Neural progenitor cell (in vitro differentiated cells): Measurements from ENCODE around the gene SLC7A9. TPM values are rescaled to one million over a fixed set of nuclear protein-coding genes. Genes with fewer than 3 reads are reported as not detected.

Source experiments
- DNase-seq: peaks from one replicate; pipeline ENCODE4 v3.0.0-alpha.2; 2016; ENCODE audit warnings: low spot score
- H2AFZ ChIP-seq: fragments of 200-600 bp; sonication (generic); replicated peaks from 2 replicates; pipeline ENCODE4 v1.6.1; 2016; ENCODE audit warnings: antibody characterized with exemption
- H3F3A ChIP-seq: fragments of 200-600 bp; sonication (generic); 2 replicates; pipeline ENCODE4 v1.6.1; 2016; ENCODE audit warnings: antibody characterized with exemption, low read depth
- H3K27ac ChIP-seq: fragments of 200-600 bp; sonication (generic); 2 replicates; pipeline ENCODE4 v1.5.1; 2016; ENCODE audit warnings: mild to moderate bottlenecking
- H3K27me3 ChIP-seq: fragments of 200-600 bp; sonication (generic); 2 replicates; pipeline ENCODE4 v1.6.1; 2016; ENCODE audit warnings: mild to moderate bottlenecking, moderate library complexity
- H3K36me3 ChIP-seq: fragments of 200-600 bp; sonication (generic); 2 replicates; pipeline ENCODE4 v1.5.1; 2016
- H3K4me1 ChIP-seq: fragments of 200-600 bp; sonication (generic); 2 replicates; pipeline ENCODE4 v1.6.1; 2016; ENCODE audit warnings: mixed run types
- H3K4me2 ChIP-seq: fragments of 200-600 bp; sonication (generic); 2 replicates; pipeline ENCODE4 v1.6.1; 2016
- H3K4me3 ChIP-seq: fragments of 200-600 bp; sonication (generic); 2 replicates; pipeline ENCODE4 v1.5.1; 2016
- H3K79me2 ChIP-seq: fragments of 200-600 bp; sonication (generic); 2 replicates; pipeline ENCODE4 v1.6.1; 2016; ENCODE audit warnings: low read depth
- H3K9ac ChIP-seq: fragments of 200-600 bp; sonication (generic); 2 replicates; pipeline ENCODE4 v1.6.1; 2016
- H3K9me3 ChIP-seq: fragments of 200-600 bp; sonication (generic); 2 replicates; pipeline ENCODE4 v1.5.1; 2016; ENCODE audit warnings: low read depth
- H4K20me1 ChIP-seq: fragments of 200-600 bp; sonication (generic); 2 replicates; pipeline ENCODE4 v1.6.1; 2016; ENCODE audit warnings: low read depth
- H3K27ac Mint-ChIP-seq: 3 replicates; pipeline ENCODE4 v1.8.0; 2021; ENCODE audit warnings: mixed read lengths
- H3K27me3 Mint-ChIP-seq: 2 replicates; pipeline ENCODE4 v1.8.0; 2022; ENCODE audit warnings: low read depth, mild to moderate bottlenecking, inconsistent platforms, moderate library complexity, mixed read lengths; ENCODE audit not compliant: insufficient read depth
- H3K36me3 Mint-ChIP-seq: 3 replicates; pipeline ENCODE4 v1.8.0; 2021; ENCODE audit warnings: mixed read lengths
- H3K4me1 Mint-ChIP-seq: 3 replicates; pipeline ENCODE4 v1.8.0; 2021; ENCODE audit warnings: mixed read lengths
- H3K4me3 Mint-ChIP-seq: 3 replicates; pipeline ENCODE4 v1.8.0; 2021; ENCODE audit warnings: mild to moderate bottlenecking, moderate library complexity, mixed read lengths
- H3K9me3 Mint-ChIP-seq: 3 replicates; pipeline ENCODE4 v1.8.0; 2020; ENCODE audit warnings: mixed read lengths
- EZH2 ChIP-seq: fragments of 200-600 bp; sonication (generic); IDR thresholded peaks from 2 replicates; pipeline ENCODE4 v1.6.1; 2017; ENCODE audit warnings: antibody characterized with exemption, mild to moderate bottlenecking, moderate library complexity
- EZH2phosphoT487 ChIP-seq: fragments of 200-600 bp; sonication (generic); IDR thresholded peaks from 2 replicates; pipeline ENCODE4 v1.6.1; 2017; ENCODE audit warnings: antibody characterized with exemption
- total RNA-seq: library from RNA; depleted of rRNA; stranded (reverse); fragments of >200 nt; gene quantifications from 2 replicates; pipeline ENCODE4 v1.2.3, GENCODE V29; 2015; ENCODE audit warnings: low replicate concordance
- TF ChIP-seq, protein P1 (sequence below): fragments of 200-600 bp; sonication (generic); IDR thresholded peaks from 2 replicates; pipeline ENCODE4 v1.5.1; 2017; ENCODE audit warnings: antibody characterized with exemption, mild to moderate bottlenecking

SLC7A9 gene
- total RNA-seq, 1 donor from 2014 or later, result not detected

- Histone ChIP-seq H3K36me3 (no peaks in the 10 kb centered on the region), H4K20me1 (no peaks in the 10 kb centered on the region), H3K9ac (no peak overlapping the region), H3K27ac (no peak overlapping the region), H3K4me3 (no peak overlapping the region), H3K79me2 (no peaks in the 10 kb centered on the region), H3K4me2 (no peak overlapping the region), H2AFZ (no peak overlapping the region), H3F3A (peaks cover 9% of the 10 kb centered on the region), H3K4me1 (peaks cover 17% of the 10 kb centered on the region), H3K9me3 (no peaks in the 10 kb centered on the region), H3K27me3 (no peaks in the 10 kb centered on the region)
- H3K4me1 Mint-ChIP-seq, result peaks cover 21% of the 10 kb centered on the region
- H3K4me3 Mint-ChIP-seq, result no peak overlapping the region
- no peak for TF ChIP-seq EZH2phosphoT487
- no peak for TF ChIP-seq EZH2
- TF ChIP-seq, protein P1, sequence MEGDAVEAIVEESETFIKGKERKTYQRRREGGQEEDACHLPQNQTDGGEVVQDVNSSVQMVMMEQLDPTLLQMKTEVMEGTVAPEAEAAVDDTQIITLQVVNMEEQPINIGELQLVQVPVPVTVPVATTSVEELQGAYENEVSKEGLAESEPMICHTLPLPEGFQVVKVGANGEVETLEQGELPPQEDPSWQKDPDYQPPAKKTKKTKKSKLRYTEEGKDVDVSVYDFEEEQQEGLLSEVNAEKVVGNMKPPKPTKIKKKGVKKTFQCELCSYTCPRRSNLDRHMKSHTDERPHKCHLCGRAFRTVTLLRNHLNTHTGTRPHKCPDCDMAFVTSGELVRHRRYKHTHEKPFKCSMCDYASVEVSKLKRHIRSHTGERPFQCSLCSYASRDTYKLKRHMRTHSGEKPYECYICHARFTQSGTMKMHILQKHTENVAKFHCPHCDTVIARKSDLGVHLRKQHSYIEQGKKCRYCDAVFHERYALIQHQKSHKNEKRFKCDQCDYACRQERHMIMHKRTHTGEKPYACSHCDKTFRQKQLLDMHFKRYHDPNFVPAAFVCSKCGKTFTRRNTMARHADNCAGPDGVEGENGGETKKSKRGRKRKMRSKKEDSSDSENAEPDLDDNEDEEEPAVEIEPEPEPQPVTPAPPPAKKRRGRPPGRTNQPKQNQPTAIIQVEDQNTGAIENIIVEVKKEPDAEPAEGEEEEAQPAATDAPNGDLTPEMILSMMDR, result no peak
- DNase-seq, result no peak
- peaks cover 5% of the 10 kb centered on the region for H3K9me3 Mint-ChIP-seq
- H3K27ac Mint-ChIP-seq, result no peak overlapping the region
- no peaks in the 10 kb centered on the region for H3K36me3 Mint-ChIP-seq
- peaks cover 8% of the 10 kb centered on the region for H3K27me3 Mint-ChIP-seq
These were observed 41.4 kb downstream of the SLC7A9 start for GRCh38 chr19:32828139-32828538.

- H3K36me3 Mint-ChIP-seq, result no peaks in the 10 kb centered on the region
These were observed 44.5 kb downstream of the SLC7A9 start for GRCh38 chr19:32824916-32825608.

DNA sequence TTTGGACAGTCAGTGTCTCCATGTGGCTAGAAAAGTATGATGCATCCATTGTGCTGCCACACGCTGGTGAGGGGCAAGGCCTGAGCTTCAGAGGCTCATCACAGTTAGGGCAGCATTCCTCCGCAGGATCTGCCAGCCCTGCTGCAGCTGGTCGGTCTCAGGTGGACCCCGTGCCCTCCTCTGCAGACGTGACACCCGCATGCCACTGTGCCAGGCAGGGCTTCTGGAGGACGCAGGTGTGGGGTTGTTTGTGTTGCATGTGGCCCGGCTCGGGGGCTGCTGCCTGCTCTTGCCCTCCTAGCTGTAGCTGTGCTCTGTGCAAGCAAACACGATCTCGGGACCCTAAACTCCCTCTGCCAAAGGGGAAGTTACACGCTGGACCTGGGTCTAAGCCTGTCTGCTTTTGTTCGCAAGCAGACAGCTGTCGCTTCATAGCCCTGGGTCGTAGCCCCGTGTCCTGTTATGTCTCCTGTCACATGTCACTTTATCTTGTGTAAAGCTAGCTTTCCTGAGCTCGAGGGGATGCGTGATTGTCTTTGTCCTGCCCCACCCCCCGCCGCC is 45.3 kb downstream of the SLC7A9 start:
- Mint-ChIP-seq H3K9me3 (peaks cover 5% of the 10 kb centered on the region), H3K36me3 (no peaks in the 10 kb centered on the region), H3K4me1 (peaks cover 30% of the 10 kb centered on the region), H3K4me3 (no peak overlapping the region), H3K27me3 (peaks cover 12% of the 10 kb centered on the region), H3K27ac (peak overlapping the region; percentile 78)
- DNase-seq, result peak; percentile 36
- H3K36me3 ChIP-seq, result no peaks in the 10 kb centered on the region
- H3K79me2 ChIP-seq, result no peaks in the 10 kb centered on the region
- TF ChIP-seq EZH2phosphoT487 (no peak), EZH2 (no peak)
- TF ChIP-seq, protein P1, result no peak
- H3K4me2 ChIP-seq, result peak overlapping the region; percentile 38
- H2AFZ ChIP-seq, result peak overlapping the region; percentile 78
- H3K9me3 ChIP-seq, result no peaks in the 10 kb centered on the region
- H4K20me1 ChIP-seq, result no peaks in the 10 kb centered on the region
- no peak overlapping the region for H3K9ac ChIP-seq
- H3K4me3 ChIP-seq, result no peak overlapping the region
- H3K27me3 ChIP-seq, result no peaks in the 10 kb centered on the region
- H3K27ac ChIP-seq, result no peak overlapping the region
- H3K4me1 ChIP-seq, result peaks cover 17% of the 10 kb centered on the region
- H3F3A ChIP-seq, result peaks cover 9% of the 10 kb centered on the region

More at GRCh38 chr19:32824916-32825608, 44.5 kb downstream of the SLC7A9 start:
- no peaks in the 10 kb centered on the region for H4K20me1 ChIP-seq
- no peak overlapping the region for H3K27ac ChIP-seq
- DNase-seq, result peak; percentile 74
- no peaks in the 10 kb centered on the region for H3K36me3 ChIP-seq
- H3K4me3 Mint-ChIP-seq, result no peak overlapping the region
- no peak overlapping the region for H3K9ac ChIP-seq
- no peaks in the 10 kb centered on the region for H3K27me3 ChIP-seq
- TF ChIP-seq, protein P1, result no peak
- TF ChIP-seq EZH2phosphoT487 (no peak), EZH2 (no peak)
- peaks cover 6% of the 10 kb centered on the region for H3K27me3 Mint-ChIP-seq
- no peaks in the 10 kb centered on the region for H3K9me3 ChIP-seq
- peaks cover 17% of the 10 kb centered on the region for H3K4me1 ChIP-seq
- H3K4me2 ChIP-seq, result peak overlapping the region; percentile 38
- no peak overlapping the region for H3K4me3 ChIP-seq
- H2AFZ ChIP-seq, result peak overlapping the region; percentile 78
- H3K79me2 ChIP-seq, result no peaks in the 10 kb centered on the region
- peak overlapping the region; percentile 57 for H3K27ac Mint-ChIP-seq
- peaks cover 9% of the 10 kb centered on the region for H3F3A ChIP-seq
- H3K4me1 Mint-ChIP-seq, result peaks cover 22% of the 10 kb centered on the region
- H3K9me3 Mint-ChIP-seq, result peaks cover 5% of the 10 kb centered on the region
